ENCODE data around the gene ZAR1L.

- TF ChIP-seq POLR2A (IDR thresholded peaks at IDR 0.05; ENCODE audit: low read depth, low read length) (no peak), POLR2AphosphoS5 (IDR thresholded peaks at IDR 0.05; ENCODE audit: low read depth, low read length) (no peak), SPI1 (IDR thresholded peaks at IDR 0.05; ENCODE audit: low read depth, low read length) (no peak), PAX5 (IDR thresholded peaks at IDR 0.05; ENCODE audit: insufficient read depth, low read length, severe bottlenecking) (no peak), POU2F2 (IDR thresholded peaks at IDR 0.05; ENCODE audit: low read depth, low read length) (no peak), TAF1 (IDR thresholded peaks at IDR 0.05; ENCODE audit: low read depth, low read length) (no peak)
Observed at GRCh38 chr13:32300920-32301319, 14.2 kb downstream of the ZAR1L start.
